T1000 (cell line): ENCODE results near the gene FLG.
"Not testable (repeated sequence)": the region's sequence is repeated elsewhere in the genome, so short reads cannot be mapped to it uniquely, and the experiment has no call there.

ENCODE experiments used
- DNase-seq: peaks from one replicate; lab custom pipeline; 2025; ENCODE audit warnings: mixed read lengths; lab: John Stamatoyannopoulos, UW

The FLG gene

GRCh38 chr1:152256394-152256793 lies 68.6 kb downstream of the FLG start:
- not testable (repeated sequence) for DNase-seq
